Activated T-helper 2 cell treated with anti-CD3 and anti-CD28 coated beads, Interferon-gamma antibody, Interleukin-2, Interleukin-4, amounts not matched to agents 10 μg/mL and 5 μg/mL and 100 μg/mL, durations not matched to agents 14 hours and 24 hours and 36 hours (primary cell): ENCODE measurements around the gene CXCL6. TPM values are rescaled to one million over a fixed set of nuclear protein-coding genes. Genes with fewer than 3 reads are reported as not detected.

Experiments used
- DNase-seq: peaks from one replicate; pipeline ENCODE4 v3.0.0; 2021; ENCODE audit warnings: low spot score
- H3K27ac Mint-ChIP-seq: one replicate; pipeline ENCODE4 v1.8.0; 2021; ENCODE audit warnings: mixed read lengths
- H3K27me3 Mint-ChIP-seq: one replicate; pipeline ENCODE4 v1.8.0; 2021; ENCODE audit warnings: low read depth, mixed read lengths
- H3K36me3 Mint-ChIP-seq: one replicate; pipeline ENCODE4 v1.8.0; 2021; ENCODE audit warnings: low read depth, mixed read lengths
- H3K4me1 Mint-ChIP-seq: one replicate; pipeline ENCODE4 v1.8.0; 2021; ENCODE audit warnings: low read depth, mixed read lengths
- H3K4me3 Mint-ChIP-seq: one replicate; pipeline ENCODE4 v1.8.0; 2021; ENCODE audit warnings: low read depth, mild to moderate bottlenecking, moderate library complexity, mixed read lengths
- H3K9me3 Mint-ChIP-seq: one replicate; pipeline ENCODE4 v1.8.0; 2021; ENCODE audit warnings: mixed read lengths
- intact Hi-C: fragments of 100-400 bp; cut with micrococcal nuclease; formaldehyde crosslinking; loops from one replicate; pipeline ENCODE4 v1.15.1; 2023
- total RNA-seq: library from RNA; stranded (reverse); gene quantifications from 2 replicates; pipeline ENCODE4 v1.2.3, GENCODE V29; 2022

CXCL6 gene
- total RNA-seq, 1 donor from 2014 or later: not detected

DNA sequence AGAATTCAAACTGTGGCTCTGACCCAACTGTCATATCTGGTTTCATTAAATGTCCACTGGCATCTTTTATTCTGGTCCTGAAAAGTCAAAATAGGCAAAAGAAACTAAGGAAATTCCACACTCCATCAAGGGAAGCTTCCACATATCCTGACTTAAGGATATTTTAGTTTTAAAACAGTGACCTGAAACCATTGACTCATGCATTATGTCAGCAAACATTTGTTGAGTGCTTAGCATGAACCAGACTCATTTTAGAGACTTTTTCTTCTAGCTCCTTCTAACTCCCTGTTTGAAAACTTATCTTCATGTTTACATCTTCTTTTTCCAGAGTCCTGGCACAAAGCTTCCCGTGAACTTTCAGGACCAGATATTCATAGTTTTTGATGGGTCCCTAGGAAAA, 25.8 kb downstream of the CXCL6 start:
- no peaks in the 10 kb centered on the region for H3K9me3 Mint-ChIP-seq
- intact Hi-C loops: no loop called here
- H3K27ac Mint-ChIP-seq: no peak overlapping the region
- H3K36me3 Mint-ChIP-seq: no peaks in the 10 kb centered on the region
- H3K4me1 Mint-ChIP-seq: no peaks in the 10 kb centered on the region
- H3K4me3 Mint-ChIP-seq: no peak overlapping the region
- H3K27me3 Mint-ChIP-seq: peaks cover 2% of the 10 kb centered on the region
- no peak for DNase-seq

DNA sequence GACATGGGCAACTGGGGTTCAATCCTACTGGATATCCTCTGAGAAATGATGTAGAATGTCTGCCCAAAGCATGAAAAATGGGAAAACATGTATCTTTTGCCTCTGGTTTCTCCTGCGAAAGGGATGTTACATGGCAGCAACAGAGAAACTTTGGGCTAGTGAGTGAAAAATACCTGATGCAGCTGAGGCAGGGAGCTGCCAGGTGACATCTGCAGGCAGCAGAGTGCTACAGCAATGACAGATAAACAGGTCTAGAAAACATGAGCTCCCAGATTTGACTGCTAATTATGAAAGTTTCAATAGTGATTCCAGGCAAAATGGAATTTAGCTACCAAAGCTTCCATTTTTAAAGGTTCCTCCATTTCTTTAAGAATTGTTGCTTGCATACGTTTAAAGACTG, 27.9 kb downstream of the CXCL6 start:
- H3K27ac Mint-ChIP-seq: no peak overlapping the region
- no peaks in the 10 kb centered on the region for H3K9me3 Mint-ChIP-seq
- no peaks in the 10 kb centered on the region for H3K4me1 Mint-ChIP-seq
- intact Hi-C loops: loop anchor here (1.0 kb wide), 1 partner anchor 202 kb away; no protein-coding TSS in a partner anchor
- DNase-seq: no peak
- peaks cover 14% of the 10 kb centered on the region for H3K27me3 Mint-ChIP-seq
- H3K4me3 Mint-ChIP-seq: no peak overlapping the region
- no peaks in the 10 kb centered on the region for H3K36me3 Mint-ChIP-seq

DNA sequence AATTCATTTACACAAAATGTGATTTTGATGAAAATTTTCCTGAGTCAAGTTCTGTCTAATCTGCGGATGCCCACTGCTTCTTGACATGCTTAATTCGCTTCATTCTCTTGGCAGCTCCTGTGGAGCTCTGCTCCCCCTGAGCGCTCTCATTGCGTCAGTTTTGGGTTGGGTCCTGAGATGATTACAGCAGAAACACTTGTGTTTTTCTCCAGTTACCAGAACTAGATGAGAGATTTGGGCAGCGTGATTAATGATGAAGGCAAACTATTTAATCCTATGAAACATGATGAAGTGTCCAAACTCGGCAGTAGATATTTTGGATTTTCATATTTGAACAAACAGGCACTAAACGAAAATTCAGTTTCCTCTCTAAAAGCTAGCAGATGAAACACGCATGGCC, 28.5 kb downstream of the CXCL6 start:
- intact Hi-C loops: loop anchor here (1.0 kb wide), 1 partner anchor 203 kb away; no protein-coding TSS in a partner anchor

DNA sequence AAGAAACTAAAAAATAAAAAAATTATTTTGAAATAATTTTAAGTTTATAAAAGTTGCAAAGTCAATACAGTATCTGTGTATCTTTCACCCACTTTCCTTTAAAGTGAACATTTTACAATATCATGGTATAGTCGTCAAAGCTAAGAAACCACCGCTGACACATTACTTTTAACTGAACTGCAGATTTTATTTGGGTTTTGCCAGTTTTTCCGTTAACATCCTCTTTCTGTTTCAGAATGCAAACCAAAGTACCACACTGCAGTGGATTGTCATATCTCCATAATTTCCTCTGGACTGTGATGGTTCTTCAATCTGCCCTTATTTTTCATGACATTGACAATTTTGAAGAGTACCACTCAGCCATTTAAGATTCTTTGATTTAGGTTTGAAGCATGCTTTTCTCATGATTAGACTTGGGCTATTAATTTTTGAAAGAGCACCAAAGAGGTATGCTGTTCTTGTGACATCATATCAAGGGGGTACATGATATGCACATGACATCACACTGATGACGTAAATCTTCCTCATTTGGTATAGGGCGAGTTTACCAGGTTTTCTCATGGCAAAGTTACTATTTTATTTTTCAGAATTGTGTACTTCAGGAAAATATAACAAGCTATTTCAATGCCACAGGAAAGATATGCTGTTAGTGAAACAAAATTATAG, 29.1 kb downstream of the CXCL6 start:
- Mint-ChIP-seq H3K4me3 (no peak overlapping the region), H3K9me3 (no peaks in the 10 kb centered on the region), H3K4me1 (no peaks in the 10 kb centered on the region), H3K27me3 (peaks cover 25% of the 10 kb centered on the region), H3K36me3 (no peaks in the 10 kb centered on the region), H3K27ac (no peak overlapping the region)
- intact Hi-C loops: no loop called here
- DNase-seq: no peak

More for the DNA sequence above, 28.5 kb downstream of the CXCL6 start:
- Mint-ChIP-seq H3K4me3 (no peak overlapping the region), H3K27me3 (peaks cover 20% of the 10 kb centered on the region), H3K27ac (no peak overlapping the region), H3K36me3 (no peaks in the 10 kb centered on the region), H3K4me1 (no peaks in the 10 kb centered on the region), H3K9me3 (no peaks in the 10 kb centered on the region)
- no peak for DNase-seq

DNA sequence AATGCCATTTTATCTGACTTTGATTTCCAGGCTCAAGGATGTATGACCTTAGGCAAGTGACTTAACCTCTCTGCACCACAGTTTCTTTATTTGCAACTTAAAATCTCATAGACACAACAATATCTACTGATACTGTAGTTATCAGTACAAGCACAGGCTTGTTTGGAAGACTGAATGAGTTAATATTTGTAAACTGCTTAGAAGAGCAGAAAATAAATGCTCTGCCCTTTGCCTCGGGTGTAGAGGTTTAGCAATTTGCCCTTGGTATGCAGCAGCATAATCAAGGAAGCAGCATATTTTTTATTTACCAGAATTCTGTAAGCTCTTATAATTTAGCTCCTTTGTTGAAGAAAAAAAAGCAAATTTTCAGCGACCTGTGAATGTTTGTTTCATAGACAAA, 29.8 kb downstream of the CXCL6 start:
- no peak overlapping the region for H3K4me3 Mint-ChIP-seq
- no peaks in the 10 kb centered on the region for H3K4me1 Mint-ChIP-seq
- H3K36me3 Mint-ChIP-seq: no peaks in the 10 kb centered on the region
- no peaks in the 10 kb centered on the region for H3K9me3 Mint-ChIP-seq
- intact Hi-C loops: no loop called here
- no peak overlapping the region for H3K27ac Mint-ChIP-seq
- H3K27me3 Mint-ChIP-seq: peaks cover 30% of the 10 kb centered on the region
- no peak for DNase-seq

DNA sequence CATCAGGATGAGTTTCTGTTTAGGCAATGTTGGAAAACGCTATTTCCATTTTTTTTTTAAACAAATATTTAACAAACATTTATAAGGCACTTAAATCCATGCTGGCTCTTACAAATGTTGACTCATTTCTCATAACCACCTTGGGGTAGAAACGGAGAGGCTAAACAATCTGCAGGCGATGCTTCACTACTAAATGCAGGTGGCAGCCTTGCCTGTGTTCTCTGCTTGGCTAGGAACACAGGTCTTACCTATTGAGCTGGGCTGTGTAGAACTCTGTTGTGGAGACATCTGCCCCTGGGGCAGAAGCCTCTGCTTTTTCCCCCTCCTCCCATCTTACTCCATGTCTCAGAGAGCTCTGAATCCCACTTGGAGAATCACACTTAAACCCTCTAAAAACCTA, 31.3 kb downstream of the CXCL6 start:
- intact Hi-C loops: no loop called here
- Mint-ChIP-seq H3K36me3 (no peaks in the 10 kb centered on the region), H3K27ac (no peak overlapping the region), H3K9me3 (no peaks in the 10 kb centered on the region), H3K4me3 (no peak overlapping the region), H3K4me1 (no peaks in the 10 kb centered on the region), H3K27me3 (peaks cover 30% of the 10 kb centered on the region)
- no peak for DNase-seq

DNA sequence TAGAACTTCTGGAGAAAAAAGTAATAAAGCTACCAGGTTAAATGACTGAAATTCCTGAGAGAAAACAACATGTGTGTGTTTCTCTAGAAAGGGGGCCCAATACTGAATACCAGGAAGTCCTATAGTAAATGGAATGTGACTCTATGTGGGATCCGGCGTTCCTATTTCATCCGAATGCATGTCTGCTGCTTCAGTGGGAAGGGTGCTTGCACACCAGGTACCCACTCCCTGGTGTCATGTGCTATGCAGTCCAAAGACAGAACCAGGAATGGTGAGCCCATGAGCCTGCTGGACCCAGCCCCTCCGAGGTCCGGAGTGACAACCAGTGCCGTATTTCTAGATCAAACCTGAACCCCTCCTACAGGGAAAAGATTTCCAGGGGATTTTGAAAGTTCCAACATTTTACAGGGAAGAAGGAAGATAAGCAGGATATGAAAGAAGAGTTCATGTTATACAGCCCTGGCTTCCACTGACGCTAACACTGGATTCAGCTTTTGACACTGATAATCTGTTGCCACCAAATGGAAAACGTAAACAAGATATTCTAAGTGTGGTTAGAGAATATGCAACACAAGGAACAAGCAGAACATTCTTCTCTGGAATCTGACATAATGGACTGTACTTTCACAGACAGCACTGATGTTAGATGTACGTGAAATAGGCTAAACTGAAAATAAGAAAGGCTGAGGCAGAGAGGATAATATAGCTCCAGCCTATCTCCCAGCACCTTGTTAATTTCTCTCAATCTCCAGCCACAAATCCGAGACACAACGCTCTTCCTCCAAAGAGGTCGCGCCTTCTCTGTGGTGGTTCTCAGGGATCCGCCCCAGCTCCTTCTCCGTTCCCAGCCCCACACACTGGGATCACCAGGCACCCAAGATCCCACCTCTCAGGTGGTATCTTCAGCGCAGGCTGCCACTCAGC, 32.0 kb downstream of the CXCL6 start:
- intact Hi-C loops: no loop called here
- H3K27ac Mint-ChIP-seq: no peak overlapping the region
- H3K27me3 Mint-ChIP-seq: peaks cover 30% of the 10 kb centered on the region

DNA sequence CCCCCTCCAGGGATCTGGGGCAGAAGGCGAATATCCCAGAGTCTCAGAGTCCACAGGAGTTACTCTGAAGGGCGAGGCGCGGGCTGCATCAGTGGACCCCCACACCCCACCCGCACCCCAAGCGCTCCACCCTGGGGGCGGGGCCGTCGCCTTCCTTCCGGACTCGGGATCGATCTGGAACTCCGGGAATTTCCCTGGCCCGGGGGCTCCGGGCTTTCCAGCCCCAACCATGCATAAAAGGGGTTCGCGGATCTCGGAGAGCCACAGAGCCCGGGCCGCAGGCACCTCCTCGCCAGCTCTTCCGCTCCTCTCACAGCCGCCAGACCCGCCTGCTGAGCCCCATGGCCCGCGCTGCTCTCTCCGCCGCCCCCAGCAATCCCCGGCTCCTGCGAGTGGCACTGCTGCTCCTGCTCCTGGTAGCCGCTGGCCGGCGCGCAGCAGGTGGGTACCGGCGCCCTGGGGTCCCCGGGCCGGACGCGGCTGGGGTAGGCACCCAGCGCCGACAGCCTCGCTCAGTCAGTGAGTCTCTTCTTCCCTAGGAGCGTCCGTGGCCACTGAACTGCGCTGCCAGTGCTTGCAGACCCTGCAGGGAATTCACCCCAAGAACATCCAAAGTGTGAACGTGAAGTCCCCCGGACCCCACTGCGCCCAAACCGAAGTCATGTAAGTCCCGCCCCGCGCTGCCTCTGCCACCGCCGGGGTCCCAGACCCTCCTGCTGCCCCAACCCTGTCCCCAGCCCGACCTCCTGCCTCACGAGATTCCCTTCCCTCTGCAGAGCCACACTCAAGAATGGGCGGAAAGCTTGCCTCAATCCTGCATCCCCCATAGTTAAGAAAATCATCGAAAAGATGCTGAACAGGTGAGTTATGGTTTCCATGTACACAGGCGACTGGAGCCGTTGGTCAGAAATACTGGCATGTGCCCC, 32.9 kb downstream of the CXCL6 start, which contains the start of gene CXCL1:
Gene CXCL1, plus strand, starts transcription at position 264 of the 926 bp plus-strand sequence. Its CDS starts 78 bp downstream, at position 342.
- Mint-ChIP-seq H3K36me3 (no peaks in the 10 kb centered on the region), H3K9me3 (no peaks in the 10 kb centered on the region), H3K4me3 (no peak within 1 kb of the TSS), H3K27me3 (peaks cover 30% of the 10 kb centered on the region), H3K27ac (no peak within 1 kb of the TSS), H3K4me1 (no peaks in the 10 kb centered on the region)
- intact Hi-C loops: no loop called here
- no peak for DNase-seq

More for the DNA sequence above, 32.0 kb downstream of the CXCL6 start:
- no peaks in the 10 kb centered on the region for H3K36me3 Mint-ChIP-seq
- H3K9me3 Mint-ChIP-seq: no peaks in the 10 kb centered on the region
- H3K4me3 Mint-ChIP-seq: no peak overlapping the region
- DNase-seq: no peak
- H3K4me1 Mint-ChIP-seq: no peaks in the 10 kb centered on the region

DNA sequence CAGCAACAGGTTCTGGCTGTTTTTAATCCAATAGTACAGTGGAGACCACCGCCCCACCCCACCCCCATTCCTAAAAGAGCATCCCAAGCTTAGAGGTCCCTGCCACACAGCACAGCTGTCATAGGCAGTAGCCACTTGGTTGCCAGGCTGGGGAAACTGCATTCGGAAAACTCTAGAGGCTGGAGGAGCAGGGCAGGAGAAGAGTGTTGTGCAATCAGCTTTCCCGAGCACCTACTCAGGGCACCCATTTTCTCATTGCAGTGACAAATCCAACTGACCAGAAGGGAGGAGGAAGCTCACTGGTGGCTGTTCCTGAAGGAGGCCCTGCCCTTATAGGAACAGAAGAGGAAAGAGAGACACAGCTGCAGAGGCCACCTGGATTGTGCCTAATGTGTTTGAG, 33.8 kb downstream of the CXCL6 start:
- Mint-ChIP-seq H3K36me3 (no peaks in the 10 kb centered on the region), H3K27me3 (peaks cover 30% of the 10 kb centered on the region), H3K27ac (no peak overlapping the region), H3K4me1 (no peaks in the 10 kb centered on the region), H3K4me3 (no peak overlapping the region), H3K9me3 (no peaks in the 10 kb centered on the region)
- intact Hi-C loops: no loop called here
- DNase-seq: no peak

DNA sequence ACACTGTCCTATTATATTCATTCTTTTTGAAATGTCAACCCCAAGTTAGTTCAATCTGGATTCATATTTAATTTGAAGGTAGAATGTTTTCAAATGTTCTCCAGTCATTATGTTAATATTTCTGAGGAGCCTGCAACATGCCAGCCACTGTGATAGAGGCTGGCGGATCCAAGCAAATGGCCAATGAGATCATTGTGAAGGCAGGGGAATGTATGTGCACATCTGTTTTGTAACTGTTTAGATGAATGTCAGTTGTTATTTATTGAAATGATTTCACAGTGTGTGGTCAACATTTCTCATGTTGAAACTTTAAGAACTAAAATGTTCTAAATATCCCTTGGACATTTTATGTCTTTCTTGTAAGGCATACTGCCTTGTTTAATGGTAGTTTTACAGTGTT, 34.3 kb downstream of the CXCL6 start:
- H3K4me3 Mint-ChIP-seq: no peak overlapping the region
- intact Hi-C loops: no loop called here
- peaks cover 30% of the 10 kb centered on the region for H3K27me3 Mint-ChIP-seq
- H3K36me3 Mint-ChIP-seq: no peaks in the 10 kb centered on the region
- H3K4me1 Mint-ChIP-seq: no peaks in the 10 kb centered on the region
- H3K27ac Mint-ChIP-seq: no peak overlapping the region
- no peak for DNase-seq
- no peaks in the 10 kb centered on the region for H3K9me3 Mint-ChIP-seq

DNA sequence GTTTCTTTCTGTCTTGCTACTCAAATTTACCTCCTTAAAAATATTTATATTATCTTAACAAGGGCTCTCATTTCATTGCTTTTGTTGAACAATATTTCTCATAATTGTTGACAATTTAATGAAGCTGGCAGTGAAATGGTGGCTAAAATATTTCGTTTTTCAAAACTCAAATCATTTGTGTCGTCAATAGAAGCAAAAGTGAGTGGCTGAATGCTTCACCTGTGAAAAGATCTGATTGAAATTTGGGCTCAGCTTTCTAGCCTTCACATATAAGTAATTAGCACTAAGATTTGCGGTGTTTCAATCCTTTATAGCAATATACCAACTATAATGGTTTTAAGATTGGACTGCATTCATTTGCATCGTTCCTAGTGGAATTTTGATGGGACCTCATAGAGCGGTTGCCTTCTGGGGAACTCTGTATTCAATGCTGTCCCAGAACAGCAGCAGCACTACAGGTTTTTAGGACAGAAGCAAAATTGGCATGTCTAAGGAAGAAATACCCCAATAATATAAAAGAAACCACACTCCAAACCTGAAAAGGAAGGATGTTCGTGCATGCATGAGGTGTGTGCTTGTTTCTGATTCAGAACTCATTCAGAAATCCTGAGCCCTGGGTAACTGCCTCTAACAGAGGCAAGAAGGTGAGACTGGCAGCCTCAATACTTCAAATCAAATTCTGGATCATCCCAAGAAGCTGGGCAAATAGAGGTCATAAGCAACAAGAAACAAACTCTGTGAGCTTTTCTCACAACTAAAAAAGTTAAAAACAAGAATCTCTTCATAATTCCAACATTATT, 35.2 kb downstream of the CXCL6 start:
- H3K27ac Mint-ChIP-seq: no peak overlapping the region
- DNase-seq: no peak
- no peaks in the 10 kb centered on the region for H3K4me1 Mint-ChIP-seq
- peaks cover 28% of the 10 kb centered on the region for H3K27me3 Mint-ChIP-seq
- no peak overlapping the region for H3K4me3 Mint-ChIP-seq
- no peaks in the 10 kb centered on the region for H3K36me3 Mint-ChIP-seq
- no peaks in the 10 kb centered on the region for H3K9me3 Mint-ChIP-seq
- intact Hi-C loops: no loop called here
